Heart right ventricle (tissue), 16 donors: Measurements from ENCODE around the gene SDHAF4. TPM values are rescaled to one million over a fixed set of nuclear protein-coding genes. Genes with fewer than 3 reads are reported as not detected.

Experiments used
- ATAC-seq, 8 donors: fragments of 200-7000 bp; cut with Tn5 transposase; one replicate each; pipeline ENCODE4 v1.9.1; 2020; ENCODE audit warnings: mild to moderate bottlenecking in 8 of 8, moderate library complexity in 8 of 8, moderate number of reproducible peaks in 1 of 8
- DNase-seq, 2 donors: peaks; one replicate each; pipeline ENCODE4 v3.0.0-alpha.2; 2020
- H3K27ac ChIP-seq, 10 donors: fragments of 200-600 bp; sonication (generic) in 2 of 10; one replicate each; pipeline versions ENCODE4 v1.5.0 to v1.8.0; 2020 to 2022; ENCODE audit warnings: mild to moderate bottlenecking in 3 of 10
- H3K27me3 ChIP-seq, 7 donors: fragments of 200-600 bp; one replicate each; pipeline ENCODE4 v1.8.0; 2021 to 2022; ENCODE audit warnings: mild to moderate bottlenecking in 2 of 7
- H3K36me3 ChIP-seq, 9 donors: fragments of 200-600 bp; sonication (generic) in 1 of 9; one replicate each; pipeline versions ENCODE4 v1.5.0 to v1.8.0; 2020 to 2022; ENCODE audit warnings: mild to moderate bottlenecking in 2 of 9
- H3K4me1 ChIP-seq, 9 donors: fragments of 200-600 bp; sonication (generic) in 1 of 9; one replicate each; pipeline versions ENCODE4 v1.5.0 to v1.8.0; 2020 to 2022; ENCODE audit warnings: mild to moderate bottlenecking in 4 of 9
- H3K4me3 ChIP-seq, 10 donors: fragments of 200-600 bp; sonication (generic) in 2 of 10; one replicate each; pipeline versions ENCODE4 v1.5.0 to v1.8.0; 2020 to 2022; ENCODE audit warnings: mild to moderate bottlenecking in 7 of 10, moderate library complexity in 2 of 10
- H3K9me3 ChIP-seq, 11 donors: fragments of 200-600 bp in 10 of 11; sonication (generic) in 2 of 11; one replicate each; pipeline versions ENCODE4 v1.5.0 to v1.8.0; 2013 to 2022; ENCODE audit warnings: mild to moderate bottlenecking in 2 of 11, control low read depth in 1 of 11, moderate library complexity in 1 of 11
- WGBS, 2 donors: extraction: QIAGEN DNeasy Blood & Tissue Kit; methylation state at CpG; one replicate each; pipeline ENCODE4 v1.1.7; 2013; ENCODE audit warnings: inconsistent platforms in 1 of 2; 5-methylcytosine and 5-hydroxymethylcytosine counted together
- intact Hi-C, 10 donors: fragments of 100-400 bp; cut with DNase I; formaldehyde crosslinking; loops; one replicate each; pipeline versions ENCODE4 v1.11.1 to v1.14.2; 2022
- long read RNA-seq, 3 donors: library from polyadenylated mRNA; unstranded; transcript quantifications; one replicate each; pipeline ENCODE4 v2.0.0, GENCODE V29; 2020 to 2021
- polyA plus RNA-seq, 2 donors: library from polyadenylated mRNA; stranded (reverse); fragments of 200-250 nt; gene quantifications; one replicate each; pipeline ENCODE4 v1.2.3, GENCODE V29; 2013
- total RNA-seq, 10 donors: library from RNA; stranded (reverse); fragmentation: NEBNext Ultra II Directional in 3 of 10; extraction: Animal tissue kit (Norgen Biotek cat#: 25700) in 3 of 10; gene quantifications; one replicate each; pipeline versions ENCODE4 v1.2.1 to v1.2.4, GENCODE V29; 2021 to 2023
- TF ChIP-seq, protein P1 (sequence below), 9 donors: fragments of 200-600 bp; sonication (generic) in 2 of 9; IDR thresholded peaks; one replicate each; pipeline versions ENCODE4 v1.5.0 to v1.8.0; 2021 to 2022; ENCODE audit warnings: antibody characterized with exemption in 9 of 9, mild to moderate bottlenecking in 5 of 9, moderate library complexity in 1 of 9
- donor health status: Arrhythmogenic right ventricular cardiomyopathy.
- donor health status: ischemic (EF 13 %, LVEDD 7.1; RV severe dilation, severe dysfunction).
- donor health status: healthy with polysubstance abuse.
- donor health status: DM: no; HTN: yes; CAD: no.
- donor health status: DM: no; HTN: no; CAD: no.
- donor health status: ischemic (EF 25% LVEDD 6.9; RV normal size, moderate dysfunction).
- donor health status: ischemic (EF 25% LVEDD 5.7; RV mildly dilated, moderate dysfunction).
- donor health status: healthy.
- donor health status: DM: yes; HTN: yes; CAD: no.
- donor health status: Ischemic cardiomyopathy.
- donor health status: ischemic (EF 35%, LVEDD 5.7; RV mildly dilated, moderate dysfunction).
- donor health status: nonischemic (EF 11% LVEDD 7.7; RV severe dilation, severe dysfunction).
- donor health status: DM: yes; HTN: yes; CAD: no.
- donor health status: PGD.
- donor health status: ischemic (EF 29% LVEDD 5.4; RV normal size, mild dysfunction).
- donor health status: nonischemic (EF 23%, LVEDD 6.1; RV moderate dilation, normal function).

SDHAF4 gene
- 10 to 100 TPM; 10.9 to 21.3 (median 17.7) TPM for total RNA-seq
- polyA plus RNA-seq: 10 to 100 TPM in 1 of 2 donors, 1 to 10 TPM in 1; 6.2 to 26.8 TPM
- long read RNA-seq, donor 1, transcript SDHAF4-201 (3 exons, 1,196 nt): major isoform, 5 of 9 reads
- long read RNA-seq, donor 1, partial matches to known transcripts: 1 of 9 reads
- long read RNA-seq, donor 1, other reads (novel, unspliced or antisense): 3 of 9 reads
- long read RNA-seq, donor 2, transcript SDHAF4-201 (3 exons, 1,196 nt): major isoform, 8 of 11 reads
- long read RNA-seq, donor 2, partial matches to known transcripts: 0 of 11 reads
- long read RNA-seq, donor 2, other reads (novel, unspliced or antisense): 3 of 11 reads
- long read RNA-seq, donor 3, transcript SDHAF4-201 (3 exons, 1,196 nt): major isoform, 11 of 13 reads
- long read RNA-seq, donor 3, partial matches to known transcripts: 0 of 13 reads
- long read RNA-seq, donor 3, other reads (novel, unspliced or antisense): 2 of 13 reads

DNA sequence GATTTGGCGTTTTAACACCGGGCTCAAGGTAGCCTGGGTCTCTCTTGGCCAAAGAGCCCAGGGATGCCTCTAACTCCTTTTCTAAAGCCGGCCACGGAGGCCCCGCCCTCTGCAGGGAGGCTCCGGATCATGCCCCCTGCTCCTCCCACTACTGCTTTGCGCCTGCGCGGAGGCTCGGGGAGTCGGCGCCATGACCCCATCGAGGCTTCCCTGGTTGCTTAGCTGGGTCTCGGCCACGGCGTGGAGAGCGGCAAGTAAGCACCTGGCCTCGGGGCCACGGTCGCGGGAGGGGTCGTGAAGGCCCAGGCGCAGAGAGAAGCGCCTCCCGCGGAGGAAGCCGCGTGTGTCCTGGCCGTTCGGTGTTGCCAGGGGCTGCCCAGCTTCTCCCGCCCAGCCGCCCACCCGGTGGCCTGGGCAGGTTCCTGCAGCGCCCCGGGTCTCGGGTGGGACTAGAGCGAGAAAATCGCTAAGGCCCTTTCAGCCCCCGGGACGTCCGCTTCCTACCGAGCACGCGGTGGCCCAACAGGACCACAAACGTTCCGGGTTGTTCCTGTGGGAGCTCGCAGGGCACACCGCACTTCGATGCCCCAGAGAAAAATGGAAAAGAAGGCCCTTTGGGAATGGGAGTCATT is at the start of gene SDHAF4:
SDHAF4 (plus strand) TSS at position 180 of the 632 bp plus-strand sequence; CDS start at position 191, 11 bp downstream.
- Histone ChIP-seq H3K9me3 (no peaks in the 10 kb centered on the region), H3K36me3 (peaks cover 0 to 3% (median 0%) of the 10 kb centered on the region in 9 donors), H3K27me3 (no peaks in the 10 kb centered on the region), H3K4me1 (peaks cover 0 to 15% (median 5%) of the 10 kb centered on the region in 9 donors), H3K27ac (peak within 1 kb of the TSS; percentile 49 to 95 (median 90)), H3K4me3 (peak within 1 kb of the TSS; percentile 71 to 93 (median 81))
- TF ChIP-seq, protein P1, sequence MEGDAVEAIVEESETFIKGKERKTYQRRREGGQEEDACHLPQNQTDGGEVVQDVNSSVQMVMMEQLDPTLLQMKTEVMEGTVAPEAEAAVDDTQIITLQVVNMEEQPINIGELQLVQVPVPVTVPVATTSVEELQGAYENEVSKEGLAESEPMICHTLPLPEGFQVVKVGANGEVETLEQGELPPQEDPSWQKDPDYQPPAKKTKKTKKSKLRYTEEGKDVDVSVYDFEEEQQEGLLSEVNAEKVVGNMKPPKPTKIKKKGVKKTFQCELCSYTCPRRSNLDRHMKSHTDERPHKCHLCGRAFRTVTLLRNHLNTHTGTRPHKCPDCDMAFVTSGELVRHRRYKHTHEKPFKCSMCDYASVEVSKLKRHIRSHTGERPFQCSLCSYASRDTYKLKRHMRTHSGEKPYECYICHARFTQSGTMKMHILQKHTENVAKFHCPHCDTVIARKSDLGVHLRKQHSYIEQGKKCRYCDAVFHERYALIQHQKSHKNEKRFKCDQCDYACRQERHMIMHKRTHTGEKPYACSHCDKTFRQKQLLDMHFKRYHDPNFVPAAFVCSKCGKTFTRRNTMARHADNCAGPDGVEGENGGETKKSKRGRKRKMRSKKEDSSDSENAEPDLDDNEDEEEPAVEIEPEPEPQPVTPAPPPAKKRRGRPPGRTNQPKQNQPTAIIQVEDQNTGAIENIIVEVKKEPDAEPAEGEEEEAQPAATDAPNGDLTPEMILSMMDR (IDR thresholded peaks at IDR 0.05): peak in 1 of 9 donors; percentile 38
- ATAC-seq (peak; percentile 99 to 100 (median 100)), DNase-seq (peak; percentile 94 to 96)
- WGBS, 2 donors: 0% methylated on average over 48 to 49 of the region's 49 CpGs
- intact Hi-C loops: loop anchor here in 6 of 10 donors (5.0 to 10.0 kb wide), 4 partner anchors 98 to 120 kb away; partner anchors contain the start of gene SMAP1 (in 5 of the 6)

DNA sequence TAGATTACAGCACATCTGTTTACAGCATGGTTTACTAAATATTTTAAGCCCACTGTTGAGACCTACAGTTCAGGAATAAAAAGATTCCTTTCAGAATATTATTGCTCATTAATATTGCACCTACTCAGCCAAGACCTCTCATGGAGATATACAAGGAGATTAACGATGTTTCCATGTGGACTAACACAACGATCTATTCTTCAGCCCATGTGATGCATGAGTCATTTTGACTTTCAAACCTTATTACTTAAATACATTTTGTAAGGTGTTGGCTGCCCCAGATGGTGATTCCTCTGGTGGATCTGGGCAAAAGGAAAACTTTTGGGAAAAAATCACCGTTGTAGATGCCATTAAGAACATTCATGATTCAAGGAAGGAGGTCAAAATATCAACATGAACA is 48.0 kb upstream of the SDHAF4 start:
- WGBS, 2 donors: 87 to 89% methylated on average over 3 of the region's 3 CpGs
- no peak for ATAC-seq

DNA sequence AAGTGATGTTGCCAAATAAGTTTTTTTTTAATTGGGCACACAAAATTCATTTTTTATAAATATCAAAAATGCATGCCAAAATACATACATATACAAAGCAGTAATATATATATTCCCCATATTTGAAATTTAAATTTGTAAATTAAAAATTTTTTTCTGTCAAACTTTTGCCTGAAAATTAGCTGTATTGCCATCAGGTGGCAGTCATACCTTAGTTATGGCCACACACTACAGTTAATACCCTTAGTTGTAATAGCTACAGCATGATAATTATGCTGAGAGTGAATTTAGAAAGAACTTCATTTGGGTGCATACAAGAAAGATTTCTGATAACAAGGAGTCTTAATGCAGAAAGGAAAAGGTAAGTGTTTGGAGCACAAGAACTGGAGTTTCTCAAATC is 46.2 kb upstream of the SDHAF4 start:
- no peaks in the 10 kb centered on the region for H3K27me3 ChIP-seq
- DNase-seq (no peak), ATAC-seq (no peak)
- no peaks in the 10 kb centered on the region for H3K9me3 ChIP-seq
- TF ChIP-seq, protein P1 (IDR thresholded peaks at IDR 0.05): peak in 6 of 9 donors; percentile 6 to 37 (median 34)
- no peak overlapping the region for H3K27ac ChIP-seq
- H3K4me1 ChIP-seq: no peaks in the 10 kb centered on the region
- peaks cover 0 to 33% (median 5%) of the 10 kb centered on the region in 9 donors for H3K36me3 ChIP-seq
- no peak overlapping the region for H3K4me3 ChIP-seq
- intact Hi-C loops: loop anchor here in 1 of 10 donors (10.0 kb wide), 1 partner anchor 364 kb away; no protein-coding TSS in a partner anchor

More for the DNA sequence above, 48.0 kb upstream of the SDHAF4 start:
- Histone ChIP-seq H3K4me1 (no peaks in the 10 kb centered on the region), H3K36me3 (peaks cover 0 to 25% (median 0%) of the 10 kb centered on the region in 9 donors), H3K4me3 (no peak overlapping the region), H3K27ac (no peak overlapping the region), H3K27me3 (no peaks in the 10 kb centered on the region), H3K9me3 (no peaks in the 10 kb centered on the region)
- no peak for DNase-seq
- intact Hi-C loops: no loop called here
- TF ChIP-seq, protein P1 (IDR thresholded peaks at IDR 0.05): no peak

DNA sequence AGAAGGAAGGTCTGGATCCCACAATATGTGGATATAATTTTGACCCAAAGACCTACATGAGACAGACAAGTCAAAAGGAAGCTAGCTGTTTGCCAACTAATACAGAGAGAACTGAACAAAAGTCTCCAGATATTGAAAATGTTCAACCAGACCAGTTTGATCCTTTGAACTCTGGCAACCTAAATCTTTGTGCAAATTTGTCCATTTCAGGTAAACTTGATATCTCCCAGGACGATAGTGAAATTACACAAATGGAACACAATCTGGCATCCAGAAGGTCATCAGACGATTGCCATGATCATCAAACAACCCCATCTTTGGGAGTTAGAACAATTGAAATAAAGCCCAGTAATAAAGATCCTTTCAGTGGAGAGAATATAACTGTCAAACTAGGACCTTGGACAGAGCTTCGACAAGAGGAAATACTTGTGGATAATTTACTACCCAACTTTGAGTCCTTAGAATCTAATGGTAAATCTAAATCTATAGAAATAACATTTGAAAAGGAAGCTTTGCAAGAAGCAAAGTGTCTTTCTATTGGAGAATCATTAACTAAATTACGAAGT is 41.9 kb upstream of the SDHAF4 start:
- H3K36me3 ChIP-seq: peaks cover 0 to 63% (median 5%) of the 10 kb centered on the region in 9 donors
- H3K4me1 ChIP-seq: no peaks in the 10 kb centered on the region
- no peak overlapping the region for H3K4me3 ChIP-seq
- no peaks in the 10 kb centered on the region for H3K27me3 ChIP-seq
- no peak overlapping the region for H3K27ac ChIP-seq
- TF ChIP-seq, protein P1 (IDR thresholded peaks at IDR 0.05): no peak
- DNase-seq (no peak), ATAC-seq (no peak)
- intact Hi-C loops: loop anchor here in 1 of 10 donors (10.0 kb wide), 1 partner anchor 360 kb away; no protein-coding TSS in a partner anchor
- WGBS, 2 donors: 95 to 96% methylated on average over 4 of the region's 4 CpGs
- no peaks in the 10 kb centered on the region for H3K9me3 ChIP-seq
